T follicular helper cell (primary cell): ENCODE results near the gene FNBP1.
A peak's percentile ranks its signal among the peaks of the same experiment; 100 is the strongest.

Experiments
- DNase-seq: peaks from one replicate; pipeline ENCODE4 v3.0.0-alpha.2; 2020; ENCODE audit warnings: low read depth

FNBP1 gene

GRCh38 chr9:129858167-129858962 lies 184.6 kb downstream of the FNBP1 start:
- no peak for DNase-seq

GRCh38 chr9:129857207-129857606 lies 185.8 kb downstream of the FNBP1 start:
- no peak for DNase-seq

- no peak for DNase-seq
These were observed 188.3 kb downstream of the FNBP1 start for GRCh38 chr9:129854588-129855110.

GRCh38 chr9:129853614-129854013 lies 189.4 kb downstream of the FNBP1 start:
- DNase-seq = no peak

- no peak for DNase-seq
These were observed 190.4 kb downstream of the FNBP1 start for GRCh38 chr9:129852579-129852978.

GRCh38 chr9:129851821-129852220 lies 191.2 kb downstream of the FNBP1 start:
- DNase-seq = no peak

- DNase-seq = no peak
These were observed 192.0 kb downstream of the FNBP1 start for GRCh38 chr9:129850821-129851550.

- no peak for DNase-seq
These were observed 193.1 kb downstream of the FNBP1 start for GRCh38 chr9:129849901-129850300.

GRCh38 chr9:129848712-129849441 lies 194.1 kb downstream of the FNBP1 start:
- DNase-seq = no peak

- DNase-seq = no peak
These were observed 197.6 kb downstream of the FNBP1 start for GRCh38 chr9:129845373-129845772.

- DNase-seq = no peak
These were observed 201.9 kb downstream of the FNBP1 start for GRCh38 chr9:129841071-129841470.

- peak; percentile 17 for DNase-seq
These were observed 203.0 kb downstream of the FNBP1 start for GRCh38 chr9:129840034-129840433.

GRCh38 chr9:129839324-129840023 lies 203.5 kb downstream of the FNBP1 start:
- DNase-seq = no peak

GRCh38 chr9:129838707-129839259 lies 204.2 kb downstream of the FNBP1 start:
- DNase-seq = no peak
